GM18505 (cell line): ENCODE data around the gene OR10V1.

Experiments
- ATAC-seq: cut with Tn5 transposase; IDR thresholded peaks from one replicate; pipeline ENCODE4 v1.9.1; 2021; ENCODE audit not compliant: unreplicated experiment
- POLR2A ChIP-seq: IDR thresholded peaks from 4 replicates; pipeline ENCODE4 v1.6.1; 2011; ENCODE audit warnings: borderline replicate concordance; ENCODE audit not compliant: insufficient read depth, insufficient read length; ENCODE audit errors: extremely low read depth

Gene OR10V1

GRCh38 chr11:59668950-59669610, 44.6 kb downstream of the OR10V1 start, which contains the start of gene PATL1:
Gene PATL1, minus strand, starts transcription at chr11:59669037. Its CDS starts 142 bp downstream, at chr11:59668895.
- peak; percentile 81 for TF ChIP-seq POLR2A
- peak; percentile 96 for ATAC-seq

GRCh38 chr11:59668188-59668949, 45.3 kb downstream of the OR10V1 start:
- no peak for TF ChIP-seq POLR2A
- ATAC-seq = peak; percentile 29

- ATAC-seq = no peak
- no peak for TF ChIP-seq POLR2A
Observed at GRCh38 chr11:59667812-59668187, 45.8 kb downstream of the OR10V1 start.

- TF ChIP-seq POLR2A = no peak
- ATAC-seq = no peak
Observed at GRCh38 chr11:59666969-59667368, 46.7 kb downstream of the OR10V1 start.
